HG02943 (cell line): ENCODE measurements around the gene TMEM132D.

Source experiments
- ATAC-seq: cut with Tn5 transposase; IDR thresholded peaks from one replicate; pipeline ENCODE4 v1.9.1; 2021; ENCODE audit warnings: mild to moderate bottlenecking, low read depth, moderate library complexity; ENCODE audit not compliant: unreplicated experiment

TMEM132D gene

GRCh38 chr12:129750421-129750820 is 153.4 kb downstream of the TMEM132D start:
- no peak for ATAC-seq

GRCh38 chr12:129746318-129746717 is 157.5 kb downstream of the TMEM132D start:
- ATAC-seq = no peak

- ATAC-seq = no peak
Measured at GRCh38 chr12:129729170-129729569, 174.7 kb downstream of the TMEM132D start.

- no peak for ATAC-seq
Measured at GRCh38 chr12:129727100-129727499, 176.7 kb downstream of the TMEM132D start.

- ATAC-seq = no peak
Measured at GRCh38 chr12:129723260-129723659, 180.6 kb downstream of the TMEM132D start.

GRCh38 chr12:129720618-129721017 is 183.2 kb downstream of the TMEM132D start:
- no peak for ATAC-seq

GRCh38 chr12:129719416-129719815 is 184.4 kb downstream of the TMEM132D start:
- no peak for ATAC-seq

GRCh38 chr12:129717438-129717837 is 186.4 kb downstream of the TMEM132D start:
- ATAC-seq = no peak

- no peak for ATAC-seq
Measured at GRCh38 chr12:129716825-129717224, 187.0 kb downstream of the TMEM132D start.

- ATAC-seq = no peak
Measured at GRCh38 chr12:129706716-129707115, 197.1 kb downstream of the TMEM132D start.

- no peak for ATAC-seq
Measured at GRCh38 chr12:129704232-129704830, 199.5 kb downstream of the TMEM132D start.

GRCh38 chr12:129701631-129702101 is 202.2 kb downstream of the TMEM132D start:
- no peak for ATAC-seq

GRCh38 chr12:129700036-129700435 is 203.8 kb downstream of the TMEM132D start:
- no peak for ATAC-seq

- no peak for ATAC-seq
Measured at GRCh38 chr12:129696926-129697325, 206.9 kb downstream of the TMEM132D start.

- no peak for ATAC-seq
Measured at GRCh38 chr12:129696405-129696804, 207.4 kb downstream of the TMEM132D start.

GRCh38 chr12:129693731-129694130 is 210.1 kb downstream of the TMEM132D start:
- ATAC-seq = no peak

GRCh38 chr12:129687731-129688130 is 216.1 kb downstream of the TMEM132D start:
- ATAC-seq = no peak

GRCh38 chr12:129681830-129682229 is 222.0 kb downstream of the TMEM132D start:
- ATAC-seq = no peak

- no peak for ATAC-seq
Measured at GRCh38 chr12:129681151-129681550, 222.7 kb downstream of the TMEM132D start.

- ATAC-seq = no peak
Measured at GRCh38 chr12:129676411-129676810, 227.4 kb downstream of the TMEM132D start.

- ATAC-seq = no peak
Measured at GRCh38 chr12:129675947-129676346, 227.9 kb downstream of the TMEM132D start.

GRCh38 chr12:129675496-129675895 is 228.3 kb downstream of the TMEM132D start:
- ATAC-seq = no peak

- ATAC-seq = no peak
Measured at GRCh38 chr12:129673806-129674205, 230.0 kb downstream of the TMEM132D start.
